H1 (cell line): Measurements from ENCODE around the gene KLC4. TPM values are rescaled to one million over a fixed set of nuclear protein-coding genes. Genes with fewer than 3 reads are reported as not detected.

Experiments used
- CTCF ChIA-PET: fragments of 300-600 bp; sonication (Branson Sonifier 250); formaldehyde crosslinking; loops from one replicate; lab custom pipeline; 2021; ENCODE audit not compliant: partially characterized antibody; lab: Charles Lee
- POLR2A ChIA-PET: fragments of 300-600 bp; sonication (Branson Sonifier 250); formaldehyde crosslinking; loops from one replicate; lab custom pipeline; 2021; ENCODE audit warnings: inconsistent platforms; ENCODE audit not compliant: partially characterized antibody; lab: Charles Lee
- DNase-seq, 2 experiments: peaks; one replicate each; pipeline versions ENCODE4 v3.0.0 to v3.0.0-alpha.2; 2010 to 2022; ENCODE audit warnings: low spot score in 2 of 2, low read depth in 1 of 2, mixed read lengths in 1 of 2
- FAIRE-seq: peaks from 2 replicates; lab custom pipeline; 2011; peaks lifted over from hg19 to GRCh38; lab: Jason Lieb, UNC
- H2AFZ ChIP-seq: 2 replicates; pipeline ENCODE4 v1.8.1; 2012; ENCODE audit warnings: low read length, inconsistent platforms
- H2AK5ac ChIP-seq: 2 replicates; pipeline ENCODE4 v1.6.1; 2013; ENCODE audit warnings: low read depth, low read length
- H2BK120ac ChIP-seq: replicated peaks from 2 replicates; pipeline ENCODE3; 2013; ENCODE audit warnings: low read depth, low read length, inconsistent platforms
- H2BK12ac ChIP-seq: 2 replicates; pipeline ENCODE4 v1.6.1; 2013; ENCODE audit warnings: low read depth, low read length
- H2BK15ac ChIP-seq: 2 replicates; pipeline ENCODE4 v1.6.1; 2013; ENCODE audit warnings: low read length
- H2BK20ac ChIP-seq: 2 replicates; pipeline ENCODE4 v1.6.1; 2013; ENCODE audit warnings: low read length
- H2BK5ac ChIP-seq: 2 replicates; pipeline ENCODE4 v1.6.1; 2013; ENCODE audit warnings: low read depth, low read length
- H3K14ac ChIP-seq: 2 replicates; pipeline ENCODE4 v1.6.1; 2013; ENCODE audit warnings: inconsistent platforms; ENCODE audit not compliant: insufficient read length
- H3K18ac ChIP-seq: 2 replicates; pipeline ENCODE4 v1.6.1; 2013; ENCODE audit warnings: low read length; ENCODE audit errors: extremely low read depth
- H3K23ac ChIP-seq: 2 replicates; pipeline ENCODE4 v1.6.1; 2013; ENCODE audit warnings: inconsistent platforms; ENCODE audit not compliant: insufficient read length
- H3K23me2 ChIP-seq: 2 replicates; pipeline ENCODE4 v1.6.1; 2013; ENCODE audit warnings: low read depth, low read length
- H3K27ac ChIP-seq: 2 replicates; pipeline ENCODE4 v1.6.1; 2011; ENCODE audit warnings: low read depth, low read length, inconsistent platforms
- H3K27me3 ChIP-seq, 4 experiments: replicated peaks in 1 of 4; 1 replicate in 1 of 4; 2 replicates in 3 of 4; pipeline versions ENCODE4 v1.6.1 to v1.8.1; 2011 to 2013; ENCODE audit warnings: low read length in 3 of 4, mild to moderate bottlenecking in 3 of 4, inconsistent platforms in 2 of 4, mixed read lengths in 2 of 4, moderate library complexity in 1 of 4; ENCODE audit not compliant: control insufficient read depth in 3 of 4, insufficient read depth in 3 of 4; ENCODE audit errors: extremely low read depth in 1 of 4
- H3K36me3 ChIP-seq, 4 experiments: 2 replicates each; pipeline versions ENCODE4 v1.6.1 to v1.8.1; 2011 to 2013; ENCODE audit warnings: mild to moderate bottlenecking in 4 of 4, low read length in 3 of 4, moderate library complexity in 2 of 4, control low read depth in 1 of 4, inconsistent platforms in 1 of 4; ENCODE audit not compliant: insufficient read depth in 4 of 4, control insufficient read depth in 2 of 4
- H3K4ac ChIP-seq: replicated peaks from 2 replicates; pipeline ENCODE3; 2013; ENCODE audit warnings: low read length, low read depth, mixed read lengths, inconsistent platforms; ENCODE audit not compliant: insufficient read length
- H3K4me1 ChIP-seq, 4 experiments: replicated peaks in 1 of 4; 1 replicate in 1 of 4; 2 replicates in 3 of 4; pipeline versions ENCODE4 v1.6.1 to v1.8.1; 2011 to 2013; ENCODE audit warnings: low read length in 3 of 4, inconsistent platforms in 2 of 4, mixed read lengths in 1 of 4; ENCODE audit not compliant: insufficient read depth in 4 of 4, control insufficient read depth in 3 of 4
- H3K4me2 ChIP-seq, 2 experiments: 2 replicates each; pipeline versions ENCODE4 v1.6.1 to v1.8.1; 2011 to 2013; ENCODE audit warnings: low read depth in 2 of 2, low read length in 2 of 2, control low read depth in 1 of 2, inconsistent platforms in 1 of 2, mild to moderate bottlenecking in 1 of 2; ENCODE audit not compliant: insufficient read depth in 1 of 2
- H3K4me3 ChIP-seq, 4 experiments: fragments of 200-600, 300-600 bp in 1 of 4; sonication (generic), shearing (Covaris generic), sonication (Bioruptor Twin) in 1 of 4; 2 replicates each; pipeline versions ENCODE4 v1.5.1 to v1.8.1; 2011 to 2016; ENCODE audit warnings: low read length in 4 of 4, low read depth in 3 of 4, control low read depth in 2 of 4, inconsistent platforms in 2 of 4, mild to moderate bottlenecking in 2 of 4, mixed read lengths in 1 of 4, moderate library complexity in 1 of 4; ENCODE audit not compliant: insufficient read depth in 2 of 4; ENCODE audit errors: extremely low read depth in 1 of 4
- H3K56ac ChIP-seq: replicated peaks from 2 replicates; pipeline ENCODE3; 2013; ENCODE audit warnings: low read depth, mild to moderate bottlenecking, mixed read lengths, low read length, inconsistent platforms; ENCODE audit not compliant: insufficient read length
- H3K79me1 ChIP-seq: 2 replicates; pipeline ENCODE4 v1.6.1; 2013; ENCODE audit warnings: low read depth, low read length, control low read depth
- H3K79me2 ChIP-seq, 2 experiments: 2 replicates each; pipeline versions ENCODE4 v1.6.1 to v1.8.1; 2012 to 2013; ENCODE audit warnings: low read length in 2 of 2, mild to moderate bottlenecking in 2 of 2, inconsistent platforms in 1 of 2; ENCODE audit not compliant: insufficient read depth in 2 of 2, control insufficient read depth in 1 of 2
- H3K9ac ChIP-seq, 4 experiments: replicated peaks in 1 of 4; 1 replicate in 1 of 4; 2 replicates in 3 of 4; pipeline versions ENCODE4 v1.6.1 to v1.8.1; 2011 to 2013; ENCODE audit warnings: low read depth in 3 of 4, low read length in 3 of 4, control low read depth in 2 of 4, mild to moderate bottlenecking in 2 of 4, moderate library complexity in 2 of 4, inconsistent platforms in 1 of 4; ENCODE audit errors: extremely low read depth in 1 of 4
- H3K9me3 ChIP-seq, 2 experiments: 2 replicates each; pipeline versions ENCODE4 v1.6.1 to v1.8.1; 2012 to 2013; ENCODE audit warnings: mild to moderate bottlenecking in 2 of 2, moderate library complexity in 2 of 2, control low read depth in 1 of 2, inconsistent platforms in 1 of 2, low read depth in 1 of 2, low read length in 1 of 2, mixed read lengths in 1 of 2; ENCODE audit not compliant: insufficient read depth in 2 of 2
- H4K20me1 ChIP-seq, 2 experiments: replicated peaks in 1 of 2; 2 replicates each; pipeline versions ENCODE3 to v1.8.1; 2011 to 2013; ENCODE audit warnings: inconsistent platforms in 2 of 2, low read length in 2 of 2, mild to moderate bottlenecking in 1 of 2; ENCODE audit not compliant: insufficient read depth in 2 of 2, control insufficient read depth in 1 of 2
- H4K5ac ChIP-seq: 2 replicates; pipeline ENCODE4 v1.6.1; 2013; ENCODE audit warnings: low read length, low read depth, mixed read lengths, inconsistent platforms; ENCODE audit not compliant: insufficient read length
- H4K8ac ChIP-seq: 2 replicates; pipeline ENCODE4 v1.8.0; 2013; ENCODE audit warnings: mild to moderate bottlenecking, moderate library complexity, low read length, inconsistent platforms; ENCODE audit not compliant: insufficient read depth; ENCODE audit errors: extremely low read depth
- H4K91ac ChIP-seq: replicated peaks from 2 replicates; pipeline ENCODE3; 2013; ENCODE audit warnings: low read length, mixed read lengths, inconsistent platforms; ENCODE audit not compliant: insufficient read length
- CREB1 ChIP-seq: IDR thresholded peaks from 2 replicates; pipeline ENCODE4 v1.6.1; 2012; ENCODE audit warnings: inconsistent platforms
- CTCF ChIP-seq, 3 experiments: IDR thresholded peaks; 1 replicate in 2 of 3; 2 replicates in 1 of 3; pipeline versions ENCODE4 v1.5.1 to v1.6.1; 2011; ENCODE audit warnings: low read length in 3 of 3, mild to moderate bottlenecking in 3 of 3, inconsistent platforms in 2 of 3, low read depth in 1 of 3, moderate library complexity in 1 of 3; ENCODE audit not compliant: insufficient read depth in 1 of 3; ENCODE audit errors: control extremely low read depth in 1 of 3
- E2F6 ChIP-seq: IDR thresholded peaks from 2 replicates; pipeline ENCODE4 v1.6.1; 2012; ENCODE audit warnings: inconsistent platforms
- POU5F1 ChIP-seq: IDR thresholded peaks from 2 replicates; pipeline ENCODE4 v1.6.1; 2011; ENCODE audit warnings: low read depth, mild to moderate bottlenecking, low read length, moderate library complexity
- RAD21 ChIP-seq, 2 experiments: IDR thresholded peaks in 1 of 2; conservative IDR thresholded peaks in 1 of 2; 2 replicates each; pipeline ENCODE4 v1.6.1; 2011; ENCODE audit warnings: low read depth in 2 of 2, low read length in 2 of 2, improper control_type of control experiment in 1 of 2, inconsistent platforms in 1 of 2, mild to moderate bottlenecking in 1 of 2, moderate library complexity in 1 of 2
- SP4 ChIP-seq: IDR thresholded peaks from 2 replicates; pipeline ENCODE4 v1.6.1; 2012; ENCODE audit warnings: low read length, inconsistent platforms
- SRF ChIP-seq: IDR thresholded peaks from 2 replicates; pipeline ENCODE4 v1.6.1; 2011; ENCODE audit warnings: mild to moderate bottlenecking, low read depth, low read length, moderate library complexity
- TCF12 ChIP-seq: IDR thresholded peaks from 2 replicates; pipeline ENCODE4 v1.6.1; 2011; ENCODE audit warnings: low read depth, mild to moderate bottlenecking, low read length
- WGBS, 2 experiments: shearing (Covaris generic) in 1 of 2; methylation state at CpG; one replicate each; pipeline versions ENCODE4 v1.1.6 to v1.1.7; 2013 to 2015; ENCODE audit warnings: low lambda C conversion rate in 2 of 2, mixed read lengths in 2 of 2, inconsistent platforms in 1 of 2, low coverage in 1 of 2, missing lambda C conversion rate in 1 of 2; ENCODE audit not compliant: insufficient replicate concordance in 2 of 2, insufficient coverage in 1 of 2, insufficient read length in 1 of 2; ENCODE audit errors: extremely low coverage in 1 of 2, missing lambda C conversion rate in 1 of 2; 5-methylcytosine and 5-hydroxymethylcytosine counted together
- polyA plus RNA-seq, 7 experiments: library from polyadenylated mRNA; depleted of rRNA in 3 of 7; stranded (reverse) in 5 of 7; unstranded in 2 of 7; fragments of >200 nt in 5 of 7; fragments of 200-250 nt in 2 of 7; gene quantifications; 1 replicate in 5 of 7; 2 replicates in 1 of 7; 4 replicates in 1 of 7; pipeline versions ENCODE4 v1.2.1 to v1.2.3, GENCODE V29; 2011 to 2013; ENCODE audit warnings: missing spikeins in 2 of 7, mixed read lengths in 2 of 7
- total RNA-seq: library from RNA; stranded (reverse); fragmentation: NEBNext Ultra II Directional; extraction: Animal tissue kit (Norgen Biotek cat#: 25700); gene quantifications from 2 replicates; pipeline ENCODE4 v1.2.1, GENCODE V29; 2021

KLC4 gene
- total and polyA plus RNA-seq, 2 of the 8 experiments (the other 6 are each of a cell fraction or from before 2014, with no cell fraction given): 15.7 to 28.5 TPM

GRCh38 chr6:43070028-43070632 lies 10.7 kb downstream of the KLC4 start:
- no peak overlapping the region for H2BK5ac ChIP-seq
- H3K4ac ChIP-seq: no peak overlapping the region
- H4K91ac ChIP-seq: peak overlapping the region; percentile 20
- H2AFZ ChIP-seq: no peak overlapping the region
- H3K4me1 ChIP-seq: peaks cover 0 to 8% (median 3%) of the 10 kb centered on the region in 4 experiments; a peak in 4 of 7 replicates
- H3K18ac ChIP-seq: no peak overlapping the region
- no peak overlapping the region for H3K14ac ChIP-seq
- no peak overlapping the region for H3K27ac ChIP-seq
- H2BK20ac ChIP-seq: no peak overlapping the region
- 0 out of 2 replicates have a peak overlapping the region, but pooled peaks have one; percentile 30 for H2AK5ac ChIP-seq
- H2BK12ac ChIP-seq: 0 out of 2 replicates have a peak overlapping the region, but pooled peaks have one; percentile 50
- H3K9me3 ChIP-seq: no peaks in the 10 kb centered on the region
- TF ChIP-seq TCF12 (no peak), CREB1 (0 out of 2 replicates have a peak, but pooled peaks have one; percentile 23), SP4 (0 out of 2 replicates have a peak, but pooled peaks have one; percentile 43), E2F6 (no peak), SRF (no peak), RAD21 (IDR thresholded peaks at IDR 0.05 in 1 of 2, conservative IDR thresholded peaks at IDR 0.05 in 1 of 2; ENCODE audit: low read depth in 2 of 2, low read length in 2 of 2) (peak; percentile 81), POU5F1 (no peak), CTCF (IDR thresholded peaks at IDR 0.05; ENCODE audit: control extremely low read depth in 1 of 3, insufficient read depth in 1 of 3, low read depth in 1 of 3, low read length in 3 of 3) (peak; percentile 25 to 73 (median 48))
- no peaks in the 10 kb centered on the region for H3K27me3 ChIP-seq
- 49% methylated on average over 6 of the region's 6 CpGs; no CpG with 5 or more reads in 1 of the 2 experiments for WGBS, 2 experiments
- no peak overlapping the region for H2BK120ac ChIP-seq
- H3K79me2 ChIP-seq: no peaks in the 10 kb centered on the region
- H3K23ac ChIP-seq: no peak overlapping the region
- H3K4me2 ChIP-seq: no peak overlapping the region
- H3K56ac ChIP-seq: no peak overlapping the region
- POLR2A ChIA-PET: interaction anchor here (1.0 to 2.1 kb wide), 4 partner anchors 15 to 100 kb away, joined by 3 to 13 read pairs (median 4); partner anchors contain the start of gene CUL7
- no peak overlapping the region for H3K9ac ChIP-seq
- H4K8ac ChIP-seq: no peak overlapping the region
- no peaks in the 10 kb centered on the region for H3K23me2 ChIP-seq
- CTCF ChIA-PET: interaction anchor here (0.6 to 3.9 kb wide), 24 partner anchors 8 to 188 kb away, joined by 3 to 31 read pairs (median 5); partner anchors contain the start of genes KLC4 and MRPL2
- H3K79me1 ChIP-seq: no peaks in the 10 kb centered on the region
- H4K5ac ChIP-seq: no peak overlapping the region
- H3K36me3 ChIP-seq: peaks cover 0 to 2% (median 0%) of the 10 kb centered on the region in 4 experiments; a peak in 5 of 8 replicates
- H2BK15ac ChIP-seq: peak overlapping the region; percentile 13; the same call in 1 of the 2 replicates
- no peaks in the 10 kb centered on the region for H4K20me1 ChIP-seq
- no peak overlapping the region for H3K4me3 ChIP-seq
- FAIRE-seq (peak; percentile 88), DNase-seq (no peak)
